Measurements from ENCODE around the gene PSMB11.
A peak's percentile ranks its signal among the peaks of the same experiment; 100 is the strongest.

Gene PSMB11

GRCh38 chr14:23015618-23016017 lies 26.4 kb upstream of the PSMB11 start:
- no peak for DNase-seq

- no peak for DNase-seq
Measured at GRCh38 chr14:23017091-23017490, 24.9 kb upstream of the PSMB11 start.

- no peak for DNase-seq
Measured at GRCh38 chr14:23018107-23018506, 23.9 kb upstream of the PSMB11 start.

- DNase-seq, result no peak
Measured at GRCh38 chr14:23020143-23021128, 21.6 kb upstream of the PSMB11 start.

- DNase-seq, result no peak
Measured at GRCh38 chr14:23021434-23021833, 20.6 kb upstream of the PSMB11 start.

- DNase-seq, result no peak
Measured at GRCh38 chr14:23021889-23022442, 20.0 kb upstream of the PSMB11 start.

GRCh38 chr14:23023022-23023794 lies 18.8 kb upstream of the PSMB11 start:
- DNase-seq, result no peak

- DNase-seq, result no peak
Measured at GRCh38 chr14:23023795-23024152, 18.2 kb upstream of the PSMB11 start.

GRCh38 chr14:23024612-23025075 lies 17.4 kb upstream of the PSMB11 start:
- DNase-seq, result no peak

GRCh38 chr14:23025151-23025814 lies 16.7 kb upstream of the PSMB11 start:
- peak in 1 of 2 donors; percentile 37 for DNase-seq

- DNase-seq, result no peak
Measured at GRCh38 chr14:23028799-23029198, 13.2 kb upstream of the PSMB11 start.

GRCh38 chr14:23030936-23031335 lies 11.1 kb upstream of the PSMB11 start:
- DNase-seq, result no peak

- DNase-seq, result no peak
Measured at GRCh38 chr14:23033251-23033727, 8.7 kb upstream of the PSMB11 start.

- DNase-seq, result no peak
Measured at GRCh38 chr14:23033801-23034497, 8.1 kb upstream of the PSMB11 start.

GRCh38 chr14:23034498-23035302 lies 7.3 kb upstream of the PSMB11 start, which contains the start of gene PSMB5:
Gene PSMB5 (minus strand): TSS chr14:23034900. CDS start chr14:23034881, 19 bp downstream.
- DNase-seq, result peak; percentile 83 to 88

- DNase-seq, result no peak
Measured at GRCh38 chr14:23035303-23036144, 6.5 kb upstream of the PSMB11 start.

GRCh38 chr14:23040100-23040499 lies 1.9 kb upstream of the PSMB11 start:
- DNase-seq, result no peak

- DNase-seq, result no peak
Measured at GRCh38 chr14:23041729-23042128, 283 bp upstream of the PSMB11 start.

GRCh38 chr14:23043145-23043544 lies 1.1 kb downstream of the PSMB11 start:
- no peak for DNase-seq

- DNase-seq, result no peak
Measured at GRCh38 chr14:23043754-23044153, 1.7 kb downstream of the PSMB11 start.
